Testis (tissue), 2 donors: Measurements from ENCODE around the gene BSDC1.

Experiments used
- CTCF ChIP-seq, 3 experiments: fragments of 450-650 bp in 2 of 3; fragments of 200-600 bp in 1 of 3; sonication (generic) in 1 of 3; IDR thresholded peaks; one replicate each; pipeline ENCODE4 v1.5.1; 2016 to 2019; ENCODE audit warnings: antibody characterized with exemption in 3 of 3, mild to moderate bottlenecking in 2 of 3, moderate library complexity in 1 of 3
- POLR2A ChIP-seq: fragments of 450-650 bp; IDR thresholded peaks from one replicate; pipeline ENCODE4 v1.6.1; 2017; ENCODE audit warnings: antibody characterized with exemption, mild to moderate bottlenecking, moderate library complexity

GRCh38 chr1:32427264-32427963, 33.2 kb upstream of the BSDC1 start:
- TF ChIP-seq CTCF (IDR thresholded peaks at IDR 0.05) (no peak), POLR2A (no peak)
